GM19452 (cell line): ENCODE results near the gene CTNNBIP1.

Experiments used
- ATAC-seq: cut with Tn5 transposase; IDR thresholded peaks from one replicate; pipeline ENCODE4 v1.9.1; 2021; ENCODE audit not compliant: unreplicated experiment

Gene CTNNBIP1

DNA sequence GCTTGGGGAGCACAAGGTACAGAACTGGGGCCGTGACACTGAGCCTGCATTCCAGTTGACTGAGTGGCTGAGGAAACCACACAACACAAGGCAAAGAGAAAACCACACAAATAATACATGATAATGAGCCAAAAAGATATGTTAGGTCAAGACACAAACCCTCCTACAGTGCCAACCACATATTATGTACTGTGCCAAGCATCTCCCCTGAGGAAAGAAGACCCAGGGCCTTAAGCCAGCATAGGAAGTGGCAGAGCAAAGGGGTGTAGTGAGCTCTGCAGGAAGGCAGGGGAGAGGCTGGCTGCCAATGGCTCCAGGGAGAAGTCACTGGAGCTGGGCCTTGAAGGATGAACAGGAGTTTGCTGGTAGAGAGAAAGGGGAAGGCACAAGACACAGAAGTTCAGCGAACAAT, 28.2 kb downstream of the CTNNBIP1 start:
- ATAC-seq, result no peak

GRCh38 chr1:9878404-9878803, 31.7 kb downstream of the CTNNBIP1 start:
- ATAC-seq, result no peak

GRCh38 chr1:9877962-9878361, 32.1 kb downstream of the CTNNBIP1 start:
- ATAC-seq, result no peak

GRCh38 chr1:9875636-9876000, 34.5 kb downstream of the CTNNBIP1 start:
- ATAC-seq, result no peak

DNA sequence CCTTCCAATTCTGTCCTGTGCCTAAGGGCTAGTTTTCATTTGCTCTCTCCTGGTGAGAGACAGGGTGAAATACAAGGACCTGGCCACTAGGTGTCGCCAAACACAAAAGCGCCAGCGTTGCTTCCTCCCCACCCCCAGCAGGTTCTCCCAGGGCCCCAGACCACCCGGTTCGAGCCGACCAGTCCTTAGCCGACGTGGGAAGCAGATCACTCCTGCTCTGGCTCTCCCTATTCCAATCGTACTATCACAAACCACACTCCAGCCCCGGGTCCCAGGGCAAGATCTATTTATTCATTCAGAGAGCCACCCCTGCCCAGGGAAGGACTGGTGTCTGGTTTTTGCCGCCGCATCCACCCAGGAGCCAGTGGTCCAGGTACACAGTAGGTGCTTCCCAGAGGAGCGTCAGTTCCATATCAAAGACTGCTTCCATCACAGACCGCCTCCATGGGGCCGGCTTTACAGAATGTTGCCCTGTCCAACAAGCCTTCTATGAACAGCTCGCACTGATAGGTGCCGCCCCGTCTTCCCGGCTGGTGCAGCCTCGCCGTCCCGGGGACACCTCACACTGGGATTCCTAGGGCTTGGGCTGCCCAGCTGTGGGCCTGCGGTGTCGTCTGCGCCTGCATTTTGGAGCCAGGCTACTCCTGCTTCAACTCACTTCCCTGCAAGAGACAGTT, 35.0 kb downstream of the CTNNBIP1 start:
- no peak for ATAC-seq

- no peak for ATAC-seq
These were observed 35.7 kb downstream of the CTNNBIP1 start for GRCh38 chr1:9874412-9874811.

DNA sequence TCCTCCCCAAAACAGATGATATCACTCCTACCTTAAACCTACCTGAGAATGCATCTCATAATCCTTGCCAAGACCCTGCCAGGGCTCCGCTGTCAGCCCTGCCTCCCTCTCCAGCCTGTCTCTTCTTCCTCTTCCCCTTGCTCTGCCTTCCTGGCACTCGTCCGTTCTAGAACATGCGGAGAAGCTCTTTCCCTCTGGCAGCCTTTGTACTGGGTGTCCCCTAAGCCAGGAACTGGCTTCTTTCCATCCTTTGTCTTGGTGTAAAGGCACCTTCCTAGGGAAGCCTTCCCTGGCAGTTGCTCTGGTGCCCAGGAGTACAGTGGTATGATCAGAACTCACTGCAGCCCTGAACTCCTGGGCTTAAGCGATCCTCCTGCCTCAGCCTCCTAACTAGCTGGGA, 36.1 kb downstream of the CTNNBIP1 start:
- ATAC-seq, result no peak

DNA sequence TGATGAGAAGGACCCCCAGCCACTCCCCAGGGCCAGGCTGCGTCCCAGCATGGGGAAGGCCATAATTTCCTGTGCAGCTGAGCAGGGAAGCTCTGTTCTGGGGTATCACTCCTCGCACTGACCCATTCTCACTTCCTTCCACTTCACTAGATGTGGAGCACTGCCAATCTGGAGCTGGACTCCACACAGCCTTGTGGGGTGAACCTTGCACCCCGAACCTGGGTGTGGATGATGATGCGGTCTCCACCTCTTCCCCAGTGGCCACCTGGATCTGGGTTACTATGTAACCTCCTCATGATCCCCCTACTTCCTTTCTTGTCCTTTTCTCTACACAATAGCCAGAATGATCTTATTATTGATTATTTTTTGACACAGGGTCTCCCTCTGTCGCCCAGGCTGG, 36.7 kb downstream of the CTNNBIP1 start:
- no peak for ATAC-seq

DNA sequence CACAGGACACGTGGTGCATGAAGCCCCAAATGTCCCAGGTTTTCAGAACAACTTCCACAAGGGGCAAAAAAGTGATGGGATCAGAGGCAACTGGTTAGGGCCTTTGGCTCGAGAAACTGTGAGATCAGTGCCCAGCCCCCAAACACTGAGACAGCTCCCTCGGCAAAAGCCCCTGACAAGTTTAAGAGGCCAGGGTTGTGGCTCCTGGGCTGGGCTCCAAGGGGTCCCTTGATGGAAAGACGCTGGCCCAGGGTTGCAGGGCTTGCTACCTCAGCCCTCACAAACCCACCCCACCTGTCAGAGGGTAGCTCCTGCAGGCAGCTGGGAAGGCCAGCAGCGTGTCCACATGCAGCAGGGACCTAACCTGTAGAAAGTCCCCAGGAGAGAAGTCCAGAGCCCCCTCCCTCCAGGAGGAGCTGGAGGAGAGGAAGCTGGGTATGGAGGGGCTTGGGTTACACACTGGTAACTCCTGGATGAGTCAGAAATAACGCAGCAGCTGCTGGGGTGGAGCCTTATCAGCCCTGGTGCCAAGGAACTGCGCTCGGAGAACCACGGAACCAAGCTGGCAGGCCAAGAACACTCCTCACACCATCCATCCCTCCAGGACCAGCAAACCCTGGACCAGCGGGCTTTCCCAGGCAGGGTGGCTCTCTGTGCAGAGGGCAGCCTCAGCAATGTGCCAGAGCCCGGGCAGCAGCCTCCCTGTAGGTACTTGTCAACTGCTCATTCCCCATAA, 37.5 kb downstream of the CTNNBIP1 start:
- no peak for ATAC-seq

- no peak for ATAC-seq
These were observed 38.2 kb downstream of the CTNNBIP1 start for GRCh38 chr1:9871707-9872425.

DNA sequence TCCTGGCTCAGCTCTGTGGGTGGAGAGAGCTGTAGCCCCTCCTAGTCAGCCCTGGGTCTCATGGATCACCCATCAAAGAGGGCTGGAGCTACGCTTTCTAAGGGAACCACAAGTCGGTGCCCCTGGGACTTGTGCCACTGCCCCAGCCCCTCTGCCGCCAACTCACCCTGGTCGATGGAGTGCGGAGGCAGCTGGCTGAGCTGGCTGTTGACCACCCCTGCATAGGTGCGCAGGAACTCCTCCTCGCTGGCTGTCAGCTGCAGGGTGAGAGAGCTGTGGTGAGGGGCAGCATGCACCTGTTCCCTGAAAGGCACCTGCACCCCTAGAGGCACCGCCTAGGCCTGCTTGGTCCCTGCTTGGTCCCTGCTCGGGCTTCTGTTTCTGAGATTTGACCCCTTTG, 39.0 kb downstream of the CTNNBIP1 start:
- ATAC-seq, result no peak

GRCh38 chr1:9870572-9870971, 39.5 kb downstream of the CTNNBIP1 start:
- no peak for ATAC-seq

DNA sequence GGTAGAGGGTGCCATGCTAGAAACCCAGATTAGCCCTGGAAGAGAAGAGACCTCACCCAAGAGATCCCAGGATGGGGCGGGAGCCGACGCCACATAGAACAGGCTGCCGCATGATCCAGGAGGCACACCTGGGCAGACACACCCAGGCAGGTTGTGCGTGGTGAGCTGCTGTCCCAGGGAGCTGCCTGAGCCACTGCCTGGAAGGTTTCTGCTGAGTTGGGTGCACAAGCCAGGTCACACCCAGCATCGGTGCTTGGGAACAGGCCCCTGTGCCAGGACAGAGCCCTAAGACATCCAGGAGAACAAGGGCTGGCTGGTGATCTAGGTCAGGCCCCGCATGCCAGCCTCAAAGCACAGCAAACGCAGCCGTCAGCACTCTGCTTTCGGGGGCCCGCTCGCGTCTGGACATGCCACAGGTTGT, 40.2 kb downstream of the CTNNBIP1 start:
- ATAC-seq, result no peak

- ATAC-seq, result no peak
These were observed 41.9 kb downstream of the CTNNBIP1 start for GRCh38 chr1:9868244-9868590.

GRCh38 chr1:9867408-9868243, 42.4 kb downstream of the CTNNBIP1 start:
- peak; percentile 46 for ATAC-seq

GRCh38 chr1:9866836-9867235, 43.2 kb downstream of the CTNNBIP1 start:
- no peak for ATAC-seq

DNA sequence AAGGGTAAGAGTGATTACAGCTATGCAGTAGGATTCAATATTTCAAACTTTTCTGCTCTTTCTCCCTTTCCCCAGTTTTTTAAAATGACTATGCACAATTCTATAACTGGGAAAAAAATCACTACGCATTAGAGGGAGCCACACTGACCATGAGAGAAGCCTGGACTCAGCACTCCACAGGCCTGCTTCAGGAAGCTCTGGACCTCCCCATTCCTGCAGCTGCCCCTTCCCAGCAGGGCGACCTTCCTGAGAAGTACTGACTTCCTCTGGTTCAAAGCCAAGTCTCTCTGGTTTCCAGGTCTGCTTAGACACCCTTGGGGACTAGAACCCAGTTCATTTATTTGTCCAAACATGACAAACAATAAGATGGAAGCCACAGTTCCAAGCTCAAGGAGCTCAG, 44.3 kb downstream of the CTNNBIP1 start:
- ATAC-seq, result no peak

DNA sequence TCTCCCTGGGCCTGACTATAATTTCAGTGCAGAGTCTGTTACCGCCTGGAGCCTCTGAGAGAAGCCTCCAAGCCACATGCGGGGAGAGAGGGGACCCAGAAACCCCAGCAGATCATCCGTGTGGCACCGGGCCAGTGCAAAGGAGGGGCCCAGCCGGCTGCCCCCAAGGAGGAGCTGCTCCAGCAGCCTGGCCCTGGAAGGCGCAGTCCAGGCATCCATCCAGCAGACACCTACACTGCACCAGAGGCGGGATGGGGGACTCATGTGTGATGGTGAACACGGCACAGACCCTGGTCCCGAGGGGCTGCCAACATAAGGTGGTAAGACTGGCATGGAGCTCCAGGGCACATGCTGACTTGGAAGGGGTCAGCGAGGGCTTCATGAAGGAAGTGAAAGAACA, 46.7 kb downstream of the CTNNBIP1 start:
- no peak for ATAC-seq

- no peak for ATAC-seq
These were observed 48.7 kb downstream of the CTNNBIP1 start for GRCh38 chr1:9861360-9861759.

DNA sequence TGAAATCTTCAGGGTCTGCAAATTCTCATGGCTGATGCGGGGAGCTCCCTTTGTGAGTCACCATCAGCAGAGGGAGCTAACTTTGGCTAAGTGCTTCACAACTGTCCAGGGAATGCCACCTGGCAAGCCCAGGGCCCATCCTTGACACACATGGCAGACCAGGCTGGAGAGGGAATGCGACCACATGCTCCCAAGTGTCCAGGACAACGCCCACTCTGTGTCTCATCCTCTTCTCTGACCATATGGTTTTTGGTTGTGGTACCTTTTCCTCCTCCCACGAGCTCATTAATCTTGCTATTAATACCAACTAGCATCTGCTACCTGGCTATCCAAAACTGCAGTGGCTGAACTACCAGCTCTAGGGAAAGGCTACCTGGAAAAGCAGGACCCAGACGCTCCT, 49.2 kb downstream of the CTNNBIP1 start:
- ATAC-seq, result no peak

GRCh38 chr1:9859281-9860014, 50.6 kb downstream of the CTNNBIP1 start:
- ATAC-seq, result no peak
